Activated CD8-positive, alpha-beta memory T cell treated with anti-CD3 and anti-CD28 coated beads, Interleukin-2, amount 50 U/mL, for 24 hours (primary cell): ENCODE results near the gene R3HDM4.

Experiments
- DNase-seq: peaks from one replicate; pipeline ENCODE4 v3.0.0-alpha.2; 2020; ENCODE audit errors: extremely low read depth

R3HDM4 gene

GRCh38 chr19:947090-947706, 34.2 kb upstream of the R3HDM4 start:
- no peak for DNase-seq

- DNase-seq: no peak
Measured at GRCh38 chr19:945401-946252, 32.6 kb upstream of the R3HDM4 start.

- no peak for DNase-seq
Measured at GRCh38 chr19:944663-945241, 31.7 kb upstream of the R3HDM4 start.

DNA sequence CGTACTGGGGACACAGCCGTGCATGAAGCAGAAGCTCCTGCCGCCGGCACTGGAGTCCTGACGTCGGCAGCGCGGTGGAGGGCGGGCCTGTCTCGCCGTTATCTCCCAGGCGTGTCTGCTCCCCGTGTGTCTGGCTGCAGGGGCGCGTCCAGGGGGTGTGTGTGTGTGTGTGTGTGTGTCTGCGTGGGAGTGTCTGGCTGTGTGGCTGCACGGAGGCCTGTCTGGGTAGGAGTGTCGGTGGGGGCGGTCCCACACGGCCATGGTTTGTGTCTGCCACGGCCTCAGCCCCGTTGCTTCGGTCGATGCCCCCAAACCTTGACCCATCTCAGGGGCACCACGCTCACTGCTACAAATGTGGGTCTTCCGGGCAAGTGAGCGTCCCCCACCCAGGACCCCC, 31.1 kb upstream of the R3HDM4 start:
- DNase-seq: no peak

GRCh38 chr19:943551-944170, 30.6 kb upstream of the R3HDM4 start:
- DNase-seq: no peak

- no peak for DNase-seq
Measured at GRCh38 chr19:942133-942645, 29.2 kb upstream of the R3HDM4 start.

GRCh38 chr19:941292-942132, 28.5 kb upstream of the R3HDM4 start:
- no peak for DNase-seq

GRCh38 chr19:940591-941291, 27.7 kb upstream of the R3HDM4 start:
- no peak for DNase-seq

DNA sequence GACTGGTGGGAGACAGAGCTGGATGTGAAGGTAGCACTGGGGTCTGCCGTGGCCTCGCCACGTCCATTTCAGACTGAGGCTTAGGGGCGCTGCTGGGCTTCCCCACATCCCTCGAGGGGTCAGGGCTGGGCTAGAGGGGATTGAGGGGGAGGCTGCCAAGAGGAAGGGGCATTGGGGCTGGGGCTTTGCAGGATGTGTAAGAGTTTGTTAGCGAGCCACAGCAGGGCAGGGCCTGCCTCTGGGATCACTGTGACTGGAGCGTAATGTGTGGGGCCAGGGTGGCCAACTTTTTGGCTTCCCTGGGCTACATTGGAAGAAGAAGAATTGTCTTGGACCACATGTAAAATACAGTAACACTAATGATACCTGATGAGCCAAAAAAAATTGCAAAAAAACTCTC, 26.9 kb upstream of the R3HDM4 start:
- no peak for DNase-seq

DNA sequence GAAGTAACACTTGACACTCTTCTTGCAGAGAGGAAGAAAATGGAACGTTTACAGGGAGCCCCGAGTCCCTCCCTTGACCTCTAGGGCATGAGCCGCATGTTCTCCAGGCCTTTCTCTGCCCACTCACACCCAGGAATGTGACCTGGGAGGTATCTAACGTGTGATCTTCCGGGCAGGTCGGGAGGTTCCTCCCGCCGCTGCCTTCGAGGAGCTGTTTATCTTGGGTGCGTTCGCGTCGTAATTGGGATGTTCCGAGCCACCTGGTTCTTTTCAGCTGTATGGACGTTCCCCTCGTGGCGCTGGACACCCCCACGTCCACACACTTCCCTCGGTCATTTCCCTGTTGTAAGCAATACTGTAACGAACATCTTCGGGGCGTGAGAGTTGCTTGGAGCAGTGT, 26.4 kb upstream of the R3HDM4 start:
- no peak for DNase-seq

DNA sequence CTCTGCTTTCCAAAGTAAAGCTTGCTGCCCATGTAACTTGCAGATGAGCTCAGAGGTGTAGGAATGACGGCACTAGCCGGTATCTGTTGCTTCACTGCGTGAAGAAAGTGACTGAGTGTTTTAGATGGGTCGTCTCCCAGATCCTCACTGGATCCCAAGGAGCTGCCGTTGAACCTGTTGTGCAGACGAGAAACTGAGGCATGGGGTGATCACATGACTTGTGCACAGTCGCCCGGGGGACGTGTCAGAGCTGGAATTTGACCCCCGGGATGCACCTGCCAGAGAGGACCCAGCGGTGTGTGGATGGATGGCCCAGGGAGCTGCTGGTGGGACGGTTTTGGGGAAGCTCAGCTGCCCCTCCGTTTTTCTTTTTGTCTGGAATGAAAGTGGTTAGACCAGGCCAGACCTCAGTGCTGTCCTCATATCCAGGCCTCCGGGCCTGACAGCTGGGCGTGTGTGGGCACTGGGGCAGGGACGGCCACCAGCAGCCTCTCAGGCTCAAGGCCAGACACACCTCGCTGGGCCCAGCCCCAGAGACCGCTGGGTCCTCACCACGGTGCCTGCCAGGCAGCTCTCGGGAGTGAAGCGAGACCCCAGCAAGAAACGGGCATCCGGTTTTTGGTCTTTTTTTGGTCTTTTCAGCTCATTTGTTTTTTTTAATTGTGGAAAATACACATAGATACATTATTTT, 25.4 kb upstream of the R3HDM4 start:
- no peak for DNase-seq

- DNase-seq: no peak
Measured at GRCh38 chr19:937259-937694, 24.3 kb upstream of the R3HDM4 start.

DNA sequence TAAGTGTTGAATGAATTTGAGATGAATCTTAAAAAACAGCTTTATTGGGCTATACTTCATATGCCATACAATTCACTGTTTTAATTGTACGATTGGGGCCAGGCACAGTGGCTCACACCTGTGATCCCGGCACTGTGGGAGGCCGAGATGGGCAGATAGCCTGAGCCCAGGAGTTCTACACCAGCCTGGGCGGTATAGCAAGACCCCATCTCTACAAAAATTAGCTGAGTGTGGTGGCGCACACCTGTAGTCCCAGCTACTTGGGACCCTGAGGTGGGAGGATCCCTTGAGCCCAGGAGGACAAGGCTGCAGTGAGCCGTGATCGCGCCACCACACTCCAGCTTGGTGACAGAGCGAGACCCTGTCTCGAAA, 23.1 kb upstream of the R3HDM4 start:
- DNase-seq: no peak

GRCh38 chr19:934865-935479, 22.0 kb upstream of the R3HDM4 start:
- DNase-seq: no peak

DNA sequence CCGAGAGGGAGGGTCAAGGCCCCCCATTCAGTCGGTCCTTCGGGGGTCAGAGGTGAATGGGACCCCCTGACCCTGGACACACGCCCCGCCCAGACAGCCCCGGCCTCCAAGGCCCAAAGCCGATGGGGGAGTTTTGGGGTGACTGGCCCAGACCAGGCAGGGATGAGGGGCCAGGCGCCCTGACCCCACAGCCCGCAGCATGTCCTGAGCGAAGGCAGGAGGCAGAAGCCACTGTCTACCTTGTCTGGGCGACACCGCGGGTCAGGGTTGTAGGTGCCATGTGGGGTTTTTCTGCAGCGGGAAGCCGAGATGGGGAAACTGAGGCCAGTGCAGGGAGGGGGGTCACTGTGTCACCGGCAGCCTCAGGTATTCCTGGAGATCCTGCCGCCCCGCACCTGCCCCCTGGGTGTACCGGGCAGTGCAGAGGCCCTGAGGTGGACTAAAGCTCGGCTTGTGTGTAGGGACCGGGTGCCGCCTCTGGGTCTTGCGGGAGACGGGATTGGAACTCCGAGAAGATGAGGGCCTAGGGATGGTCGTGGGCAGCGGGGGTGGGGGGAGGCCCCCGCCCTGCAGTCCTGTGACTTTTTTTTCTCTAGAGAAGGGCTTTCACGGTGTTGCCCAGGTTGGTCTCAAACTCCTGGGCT, 21.3 kb upstream of the R3HDM4 start:
- DNase-seq: no peak

DNA sequence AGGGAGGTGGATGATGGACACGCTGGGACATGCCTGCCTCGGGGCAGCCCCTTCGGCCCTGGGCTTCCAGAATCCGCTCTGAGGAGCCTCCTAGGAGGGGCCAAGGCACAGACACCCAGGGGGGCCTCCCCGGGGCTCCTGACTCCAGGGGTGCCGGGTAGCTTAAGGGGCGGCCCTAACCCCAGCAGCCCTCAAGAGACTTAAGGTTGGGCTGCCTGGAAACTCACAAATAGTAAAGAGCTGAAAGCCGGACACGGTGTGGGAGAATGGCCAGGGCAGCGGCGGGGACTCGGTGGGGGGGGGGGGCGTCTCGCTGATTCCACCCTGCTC, 20.5 kb upstream of the R3HDM4 start:
- no peak for DNase-seq

DNA sequence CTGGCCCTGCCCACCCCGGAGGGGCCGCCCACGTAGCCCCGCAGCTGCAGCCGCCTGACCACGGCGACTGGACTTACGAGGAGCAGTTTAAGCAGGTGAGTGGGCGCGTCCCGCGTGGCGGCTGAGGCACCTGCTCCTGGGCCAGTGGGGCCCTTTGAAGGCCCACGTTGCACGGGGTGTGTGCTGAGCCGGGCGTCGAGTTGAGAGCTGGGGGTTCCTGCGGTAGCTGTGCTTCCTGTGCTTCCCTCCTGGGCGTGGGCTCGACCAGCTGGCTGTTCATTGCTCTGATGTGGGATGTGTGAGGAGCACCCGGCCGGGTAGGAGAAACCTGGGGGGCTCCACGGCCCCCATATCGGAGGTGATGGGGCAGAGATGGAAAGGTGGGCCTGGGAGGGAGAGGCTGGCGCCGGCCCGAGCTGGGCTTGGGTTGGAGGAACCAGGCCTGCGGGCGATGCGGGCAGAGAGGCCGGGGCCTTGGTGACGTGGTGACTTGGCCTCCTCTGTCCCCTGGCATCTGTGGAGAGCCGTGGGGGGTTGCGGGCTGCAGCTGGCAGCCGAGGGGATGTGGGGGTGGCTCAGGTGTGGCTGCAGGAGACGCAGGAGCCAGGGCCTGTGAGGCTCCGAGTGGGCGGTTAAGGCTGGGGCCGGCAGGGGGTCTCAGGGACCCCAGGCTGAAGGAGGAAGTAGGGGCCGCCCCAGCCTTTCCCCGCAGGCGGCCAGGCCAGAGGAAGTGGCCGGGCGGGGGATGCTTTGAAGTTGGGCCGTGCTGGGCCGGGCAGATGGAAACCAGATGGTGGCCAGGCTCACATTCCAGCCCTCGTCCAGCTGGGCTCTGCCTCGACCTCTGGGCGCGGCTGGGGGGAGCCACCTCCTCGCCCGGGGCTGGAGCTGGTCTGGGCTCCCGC, 19.9 kb upstream of the R3HDM4 start:
- DNase-seq: no peak

DNA sequence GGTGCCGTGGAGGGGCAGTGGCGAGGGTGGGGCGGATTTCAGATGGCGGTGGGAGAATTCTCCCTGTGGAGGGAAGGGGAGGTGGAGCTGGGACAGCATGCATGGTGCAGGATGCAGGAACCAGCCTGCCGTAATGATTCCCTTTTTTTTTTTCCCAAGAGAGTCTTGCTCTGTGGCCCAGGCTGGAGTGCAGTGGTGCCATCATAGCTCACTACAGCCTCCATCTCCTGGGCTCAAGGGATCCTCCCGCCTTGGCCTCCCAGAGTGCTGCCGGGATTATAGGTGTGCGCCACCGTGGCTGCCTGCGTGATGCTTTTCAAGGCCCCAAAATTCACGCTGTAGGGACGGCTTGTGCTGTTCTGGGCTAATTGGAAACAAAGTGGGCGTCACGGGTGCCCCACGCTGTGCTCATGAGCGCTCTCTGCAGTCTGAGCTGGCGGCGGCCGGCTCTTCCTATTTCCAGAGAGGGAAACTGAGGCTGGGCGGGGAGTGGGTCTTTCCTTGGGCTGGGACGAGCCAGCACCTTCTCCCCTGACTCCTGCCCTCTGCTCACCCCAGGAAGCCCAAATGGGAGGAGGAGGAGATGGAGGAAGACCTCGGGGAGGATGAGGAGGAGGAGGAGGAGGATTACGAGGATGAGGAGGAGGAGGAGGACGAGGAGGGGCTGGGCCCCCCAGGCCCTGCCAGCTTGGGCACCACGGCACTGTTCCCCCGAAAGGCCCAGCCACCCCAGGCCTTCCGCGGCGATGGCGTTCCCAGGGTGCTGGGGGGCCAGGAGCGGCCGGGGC, 19.0 kb upstream of the R3HDM4 start:
- DNase-seq: no peak
